Activated naive CD4-positive, alpha-beta T cell (primary cell): ENCODE results near the gene MAP1S.

Source experiments
- DNase-seq, 4 experiments: peaks; one replicate each; lab custom pipeline; 2025; lab: John Stamatoyannopoulos, UW

MAP1S gene

GRCh38 chr19:17688853-17689595 is 30.3 kb upstream of the MAP1S start:
- DNase-seq = no peak

GRCh38 chr19:17692566-17692965 is 26.7 kb upstream of the MAP1S start:
- no peak for DNase-seq

GRCh38 chr19:17695198-17695597 is 24.1 kb upstream of the MAP1S start:
- no peak for DNase-seq

GRCh38 chr19:17703824-17704463 is 15.3 kb upstream of the MAP1S start:
- DNase-seq = peak; percentile 50 to 73 (median 64)

GRCh38 chr19:17706750-17707181 is 12.5 kb upstream of the MAP1S start:
- DNase-seq = no peak

GRCh38 chr19:17711851-17712250 is 7.4 kb upstream of the MAP1S start:
- no peak for DNase-seq

- DNase-seq = no peak
These were observed 2.9 kb upstream of the MAP1S start for GRCh38 chr19:17716309-17716929.

GRCh38 chr19:17718550-17718946 is 732 bp upstream of the MAP1S start:
- no peak for DNase-seq

GRCh38 chr19:17719730-17720400 is 585 bp downstream of the MAP1S start:
- DNase-seq = peak in 1 of 4 experiments; percentile 7

- no peak for DNase-seq
These were observed 1.2 kb downstream of the MAP1S start for GRCh38 chr19:17720440-17720839.

GRCh38 chr19:17721111-17721628 is 1.9 kb downstream of the MAP1S start:
- DNase-seq = no peak

GRCh38 chr19:17721821-17722220 is 2.5 kb downstream of the MAP1S start:
- no peak for DNase-seq

- no peak for DNase-seq
These were observed 3.5 kb downstream of the MAP1S start for GRCh38 chr19:17722655-17723240.

- DNase-seq = no peak
These were observed 5.4 kb downstream of the MAP1S start for GRCh38 chr19:17724655-17725054.

GRCh38 chr19:17725422-17726078 is 6.3 kb downstream of the MAP1S start:
- DNase-seq = no peak

GRCh38 chr19:17726136-17726741 is 7.0 kb downstream of the MAP1S start:
- no peak for DNase-seq

- no peak for DNase-seq
These were observed 7.9 kb downstream of the MAP1S start for GRCh38 chr19:17726964-17727773.

- no peak for DNase-seq
These were observed 8.6 kb downstream of the MAP1S start for GRCh38 chr19:17727843-17728242.

GRCh38 chr19:17733127-17733526 is 13.8 kb downstream of the MAP1S start:
- DNase-seq = no peak

- DNase-seq = no peak
These were observed 14.9 kb downstream of the MAP1S start for GRCh38 chr19:17734146-17734545.
